ENCODE data around the gene PATE4.

Gene PATE4

GRCh38 chr11:125869521-125869920 lies 36.4 kb downstream of the PATE4 start:
- TF ChIP-seq MYC (IDR thresholded peaks at IDR 0.05; ENCODE audit: low read depth, low read length) (no peak), MAX (IDR thresholded peaks at IDR 0.05; ENCODE audit: low read depth, low read length) (no peak), POLR2A (IDR thresholded peaks at IDR 0.05; ENCODE audit: extremely low read depth, insufficient read length) (no peak), CTCF (IDR thresholded peaks at IDR 0.05; ENCODE audit: low read depth, low read length) (no peak)
- DNase-seq (ENCODE audit: low read depth): no peak
- no peak overlapping the region for H3K4me3 ChIP-seq (ENCODE audit: low read depth, low read length)

- TF ChIP-seq MYC (IDR thresholded peaks at IDR 0.05; ENCODE audit: low read depth, low read length) (no peak), CTCF (IDR thresholded peaks at IDR 0.05; ENCODE audit: low read depth, low read length) (peak; percentile 60)
Measured at GRCh38 chr11:125871391-125872137, 38.4 kb downstream of the PATE4 start.

GRCh38 chr11:125872138-125872491 lies 39.0 kb downstream of the PATE4 start:
- no peak for DNase-seq (ENCODE audit: low read depth)
- no peak for TF ChIP-seq CTCF (IDR thresholded peaks at IDR 0.05; ENCODE audit: low read depth, low read length)
- TF ChIP-seq MAX (IDR thresholded peaks at IDR 0.05; ENCODE audit: low read depth, low read length): no peak
- TF ChIP-seq POLR2A (IDR thresholded peaks at IDR 0.05; ENCODE audit: extremely low read depth, insufficient read length): no peak
- TF ChIP-seq MYC (IDR thresholded peaks at IDR 0.05; ENCODE audit: low read depth, low read length): no peak
- H3K4me3 ChIP-seq (ENCODE audit: low read depth, low read length): no peak overlapping the region

More at GRCh38 chr11:125871391-125872137, 38.4 kb downstream of the PATE4 start:
- no peak overlapping the region for H3K4me3 ChIP-seq (ENCODE audit: low read depth, low read length)
- peak; percentile 60 for DNase-seq (ENCODE audit: low read depth)

GRCh38 chr11:125873881-125874555 lies 40.9 kb downstream of the PATE4 start:
- TF ChIP-seq POLR2A (IDR thresholded peaks at IDR 0.05; ENCODE audit: extremely low read depth, insufficient read length) (no peak), MAX (IDR thresholded peaks at IDR 0.05; ENCODE audit: low read depth, low read length) (no peak), MYC (IDR thresholded peaks at IDR 0.05; ENCODE audit: low read depth, low read length) (no peak), CTCF (IDR thresholded peaks at IDR 0.05; ENCODE audit: low read depth, low read length) (no peak)
- no peak for DNase-seq (ENCODE audit: low read depth)
- H3K4me3 ChIP-seq (ENCODE audit: low read depth, low read length): no peak overlapping the region

GRCh38 chr11:125874556-125875124 lies 41.5 kb downstream of the PATE4 start:
- no peak overlapping the region for H3K4me3 ChIP-seq (ENCODE audit: low read depth, low read length)
- peak; percentile 77 for DNase-seq (ENCODE audit: low read depth)
- TF ChIP-seq MAX (IDR thresholded peaks at IDR 0.05; ENCODE audit: low read depth, low read length) (peak; percentile 40; the same call in 1 of the 2 replicates), CTCF (IDR thresholded peaks at IDR 0.05; ENCODE audit: low read depth, low read length) (peak; percentile 86), POLR2A (IDR thresholded peaks at IDR 0.05; ENCODE audit: extremely low read depth, insufficient read length) (no peak), MYC (IDR thresholded peaks at IDR 0.05; ENCODE audit: low read depth, low read length) (no peak)
